M059J (cell line): Measurements from ENCODE around the gene RGS5. TPM values are rescaled to one million over a fixed set of nuclear protein-coding genes. Genes with fewer than 3 reads are reported as not detected.

Source experiments
- total RNA-seq: library from RNA; depleted of rRNA; stranded (reverse); fragments of >200 nt; shearing (Covaris generic); gene quantifications from 2 replicates; pipeline ENCODE4 v1.2.3, GENCODE V29; 2014; rRNA removed

Gene RGS5
- total RNA-seq, 1 experiment from 2014 or later: 7.0 TPM

Other genes starting within 250 kb of the RGS5 start
- 80.4 and 84.8 TPM in 2 replicates for gene RGS4, start 133.6 kb downstream of the RGS5 start, total RNA-seq
- 40.0 and 51.1 TPM in 2 replicates for gene NUF2, start 119.0 kb upstream of the RGS5 start, total RNA-seq